ENCODE measurements around the gene ATRIP.

- peak in 1 of 3 experiments; percentile 18 for TF ChIP-seq CTCF (optimal IDR thresholded peaks at IDR 0.05 in 1 of 3, IDR thresholded peaks at IDR 0.05 in 1 of 3, conservative IDR thresholded peaks at IDR 0.05 in 1 of 3; ENCODE audit: extremely low read depth in 1 of 3, insufficient read depth in 2 of 3, low read length in 3 of 3)
- no peak for TF ChIP-seq EZH2 (IDR thresholded peaks at IDR 0.05; ENCODE audit: low read length)
Observed at GRCh38 chr3:48432411-48433371, 13.8 kb upstream of the ATRIP start.
